ENCODE data around the gene SDF2L1. TPM values are rescaled to one million over a fixed set of nuclear protein-coding genes. Genes with fewer than 3 reads are reported as not detected.
"Not testable (repeated sequence)": the region's sequence is repeated elsewhere in the genome, so short reads cannot be mapped to it uniquely, and the experiment has no call there.

Gene SDF2L1, protein sequence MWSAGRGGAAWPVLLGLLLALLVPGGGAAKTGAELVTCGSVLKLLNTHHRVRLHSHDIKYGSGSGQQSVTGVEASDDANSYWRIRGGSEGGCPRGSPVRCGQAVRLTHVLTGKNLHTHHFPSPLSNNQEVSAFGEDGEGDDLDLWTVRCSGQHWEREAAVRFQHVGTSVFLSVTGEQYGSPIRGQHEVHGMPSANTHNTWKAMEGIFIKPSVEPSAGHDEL
- total RNA-seq: 21.8 TPM

- intact Hi-C loops (cut with DNase I): no loop called here
- ATAC-seq: peak; percentile 100
- peak; percentile 98 for DNase-seq (ENCODE audit: low spot score)
These were observed at the start of gene SDF2L1 for GRCh38 chr22:21641789-21642583. Gene SDF2L1, plus strand, starts transcription at chr22:21642302. Its CDS starts 35 bp downstream, at chr22:21642337.

DNA sequence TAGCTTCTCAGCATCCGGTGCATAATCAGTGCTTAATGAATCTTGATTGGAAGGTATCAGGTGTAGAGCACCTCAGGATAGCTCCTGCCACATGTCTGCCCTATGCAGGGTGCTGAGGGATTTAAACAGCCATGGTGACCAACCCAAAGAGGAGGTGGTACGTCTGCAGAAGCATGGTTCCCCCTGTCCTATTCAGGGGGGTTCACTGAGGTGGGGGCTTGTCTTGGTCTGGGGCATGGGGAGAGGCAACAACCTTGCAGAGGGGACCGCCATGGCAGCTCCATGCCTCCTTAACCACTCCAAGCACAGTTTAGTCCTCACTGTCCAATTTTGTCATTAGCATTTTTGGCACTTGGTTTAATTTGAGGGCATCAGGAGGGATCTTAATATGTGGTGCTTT is 49.7 kb upstream of the SDF2L1 start:
- no peak for ATAC-seq
- no peak for DNase-seq (ENCODE audit: low spot score)
- intact Hi-C loops (cut with DNase I): no loop called here

GRCh38 chr22:21593406-21594232 is 48.5 kb upstream of the SDF2L1 start:
- intact Hi-C loops (cut with DNase I): no loop called here
- ATAC-seq (no peak), DNase-seq (ENCODE audit: low spot score) (no peak)

DNA sequence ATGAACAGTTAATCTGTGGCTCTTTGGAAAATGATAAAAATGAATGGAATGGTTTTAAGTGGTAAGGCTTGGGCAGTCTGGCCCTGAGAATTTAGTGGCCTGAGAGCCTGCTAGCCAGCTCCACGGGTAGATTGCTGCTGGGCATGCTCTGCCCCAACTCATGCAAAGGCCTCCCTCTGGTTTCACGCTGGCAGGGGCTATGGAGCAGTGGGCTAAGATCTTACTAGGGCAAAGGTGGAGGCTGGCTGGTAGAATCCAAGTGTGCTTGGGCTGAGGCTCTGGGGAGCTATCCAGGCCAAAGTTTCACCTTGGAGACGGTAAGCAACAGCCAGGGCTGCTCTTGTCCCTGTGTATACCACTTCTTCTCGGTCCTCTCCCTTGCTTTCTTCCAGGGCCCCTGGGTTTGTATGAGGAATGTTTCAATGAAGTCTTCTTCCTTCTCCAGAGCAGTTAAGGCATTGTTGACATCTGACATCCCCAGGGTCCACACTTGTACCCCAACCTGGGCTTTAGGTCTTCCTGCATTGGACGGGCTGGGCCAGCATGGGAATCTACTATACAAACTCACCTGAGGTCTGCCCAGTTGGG is 47.1 kb upstream of the SDF2L1 start:
- DNase-seq (ENCODE audit: low spot score) (no peak), ATAC-seq (no peak)
- intact Hi-C loops (cut with DNase I): no loop called here

DNA sequence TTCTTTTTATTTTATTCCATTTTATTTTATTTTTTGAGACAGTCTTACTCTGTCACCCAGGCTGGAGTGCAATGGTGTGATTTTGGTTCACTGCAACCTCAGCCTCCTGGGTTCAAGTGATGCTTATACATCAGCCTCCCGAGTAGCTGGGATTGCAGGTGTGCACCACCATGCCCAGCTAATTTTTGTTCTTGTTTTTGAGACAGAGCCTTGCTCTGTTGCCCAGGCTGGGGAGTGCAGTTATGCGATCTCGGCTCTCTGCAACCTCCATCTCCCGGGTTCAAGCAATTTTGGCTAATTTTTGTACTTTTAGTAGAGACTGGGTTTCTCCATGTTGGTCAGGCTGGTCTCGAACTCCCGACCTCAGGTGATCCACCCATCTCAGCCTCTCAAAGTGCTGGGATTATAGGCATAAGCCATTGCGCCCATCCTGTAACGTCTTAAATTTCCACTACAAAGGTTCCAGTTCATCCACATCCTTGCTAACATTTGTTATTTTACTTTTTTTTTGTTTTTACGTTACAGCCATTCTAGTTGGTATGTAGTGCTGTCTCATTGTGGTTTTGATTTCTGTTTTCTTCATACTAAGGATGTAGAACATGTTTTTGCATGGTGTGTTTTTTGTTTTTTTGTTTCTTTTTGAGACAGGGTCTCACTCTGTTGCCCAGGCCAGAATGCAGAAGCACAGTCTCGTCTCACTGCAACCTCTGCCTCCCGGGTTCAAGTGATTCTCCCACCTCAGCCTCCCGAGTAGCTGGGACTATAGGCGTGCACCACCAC is 45.6 kb upstream of the SDF2L1 start:
- ATAC-seq; intact Hi-C loops (cut with DNase I); DNase-seq (ENCODE audit: low spot score): not testable (repeated sequence)

GRCh38 chr22:21598302-21598701 is 43.8 kb upstream of the SDF2L1 start:
- intact Hi-C loops (cut with DNase I): no loop called here

DNA sequence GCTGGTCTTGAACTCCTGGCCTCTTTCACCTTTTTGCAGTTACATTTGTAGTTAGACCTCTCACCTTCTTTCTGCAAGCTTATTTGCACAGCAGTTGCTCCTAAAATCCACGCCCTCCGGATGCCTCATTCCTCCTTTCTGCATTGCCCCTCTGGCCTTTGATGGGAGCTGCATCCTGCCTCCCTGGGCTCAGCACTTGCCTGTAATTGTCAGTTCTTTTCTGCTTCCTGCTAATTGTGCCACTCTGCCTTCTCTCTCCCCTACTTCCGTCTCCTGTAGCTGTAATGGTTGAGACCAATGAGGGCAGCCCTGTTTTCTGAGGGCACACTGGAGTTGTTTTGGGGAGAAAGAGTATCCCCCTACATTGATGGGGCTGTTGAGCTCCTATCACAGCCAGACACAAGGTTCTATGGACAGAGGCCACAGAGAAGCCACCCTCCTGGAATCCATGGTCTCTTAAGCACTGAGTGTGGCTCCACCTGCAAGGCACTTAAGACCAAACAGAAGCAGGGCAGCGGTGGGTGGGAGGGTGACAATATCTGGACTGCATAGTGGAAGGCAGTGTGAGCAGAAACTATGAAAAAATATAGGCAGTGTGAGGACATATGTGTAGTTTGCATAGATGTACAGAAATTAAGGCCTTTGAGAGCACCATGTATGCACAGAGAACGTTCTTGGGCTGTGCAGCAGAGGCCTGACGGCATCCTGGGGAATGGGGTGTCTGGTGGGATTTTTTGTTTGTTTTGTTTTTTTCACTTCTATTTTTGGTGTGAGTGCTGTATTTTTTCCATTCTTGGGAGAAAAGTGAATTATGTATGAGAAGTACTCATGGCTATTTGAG is 42.8 kb upstream of the SDF2L1 start:
- no peak for ATAC-seq
- intact Hi-C loops (cut with DNase I): no loop called here
- DNase-seq (ENCODE audit: low spot score): no peak

More at GRCh38 chr22:21598302-21598701, 43.8 kb upstream of the SDF2L1 start:
- no peak for DNase-seq (ENCODE audit: low spot score)
- ATAC-seq: no peak

GRCh38 chr22:21602579-21602978 is 39.5 kb upstream of the SDF2L1 start:
- DNase-seq (ENCODE audit: low spot score) (no peak), ATAC-seq (no peak)
- intact Hi-C loops (cut with DNase I): no loop called here

DNA sequence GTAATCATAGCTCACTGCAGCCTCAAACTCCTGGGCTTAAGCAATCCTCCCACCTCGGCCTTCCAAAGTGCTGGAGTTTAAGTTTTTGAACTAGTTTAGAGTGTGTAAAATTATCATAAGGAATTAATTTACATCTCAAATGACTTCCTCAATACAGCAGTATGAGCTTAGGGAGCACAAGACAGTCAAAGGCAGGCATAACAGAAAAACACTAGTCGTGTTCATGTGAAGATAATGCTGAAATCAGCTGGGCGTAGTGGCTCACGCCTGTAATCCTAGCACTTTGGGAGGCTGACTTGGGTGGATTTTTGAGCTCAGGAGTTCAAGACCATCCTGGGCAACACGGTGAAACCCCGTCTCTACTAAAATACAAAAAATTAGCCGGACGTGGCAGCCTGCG is 38.1 kb upstream of the SDF2L1 start:
- no peak for ATAC-seq
- intact Hi-C loops (cut with DNase I): no loop called here
- DNase-seq (ENCODE audit: low spot score): no peak

DNA sequence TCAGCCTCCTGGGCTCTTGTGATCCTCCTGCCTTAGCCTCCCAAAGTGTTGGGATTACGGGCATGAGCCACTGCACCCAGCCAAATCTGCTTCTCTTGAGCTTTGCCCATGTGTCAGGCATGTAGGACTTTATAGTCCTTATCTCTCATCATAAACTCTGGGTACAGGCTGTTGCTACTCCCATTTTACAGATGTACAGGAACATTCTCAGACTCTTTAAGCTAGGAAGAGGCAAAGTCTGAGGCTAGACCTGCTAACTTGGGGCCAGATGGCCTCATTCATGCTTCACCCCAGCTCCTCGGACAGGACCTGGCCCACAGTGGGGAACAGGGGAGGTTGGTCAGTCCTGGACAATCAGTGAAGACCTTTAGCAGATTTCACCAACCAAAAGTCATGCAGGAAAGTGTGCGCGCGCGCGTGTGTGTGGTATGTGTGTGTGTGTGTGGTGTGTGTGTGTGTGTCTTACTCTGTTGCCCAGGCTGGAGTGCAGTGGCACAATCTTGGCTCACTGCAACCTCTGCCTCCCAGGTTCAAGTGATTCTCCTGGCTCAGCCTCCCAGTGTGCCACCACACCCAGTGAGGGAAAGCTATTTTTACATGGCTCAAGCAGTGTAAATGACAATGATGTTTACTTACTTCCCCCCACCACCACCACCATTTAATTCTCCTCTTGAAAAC is 36.1 kb upstream of the SDF2L1 start:
- ATAC-seq (no peak), DNase-seq (ENCODE audit: low spot score) (no peak)
- intact Hi-C loops (cut with DNase I): no loop called here

DNA sequence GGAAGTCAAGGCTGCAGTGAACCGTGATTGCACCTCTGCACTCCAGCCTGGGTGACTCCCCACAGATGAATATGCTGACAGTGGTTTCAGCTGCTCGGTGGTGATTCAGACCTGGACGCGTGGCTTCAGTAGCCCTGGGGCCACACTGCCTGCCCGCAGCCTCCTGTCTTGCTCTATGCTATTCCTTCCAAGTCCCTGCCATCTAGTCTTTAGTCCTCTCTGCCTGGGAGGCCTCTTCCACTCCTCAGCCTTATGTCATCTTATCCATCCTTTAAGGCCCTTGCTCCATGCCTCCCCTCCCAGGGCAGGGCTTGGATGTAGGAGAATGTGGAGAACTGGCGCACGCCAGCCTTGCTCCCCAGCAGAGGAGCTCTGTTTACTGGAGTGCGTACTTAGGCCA is 35.3 kb upstream of the SDF2L1 start:
- ATAC-seq: no peak
- no peak for DNase-seq (ENCODE audit: low spot score)
- intact Hi-C loops (cut with DNase I): no loop called here

GRCh38 chr22:21609556-21610157 is 32.4 kb upstream of the SDF2L1 start:
- DNase-seq (ENCODE audit: low spot score); intact Hi-C loops (cut with DNase I); ATAC-seq: not testable (repeated sequence)

- no peak for ATAC-seq
- DNase-seq (ENCODE audit: low spot score): no peak
- intact Hi-C loops (cut with DNase I): no loop called here
These were observed 30.7 kb upstream of the SDF2L1 start for GRCh38 chr22:21611210-21611977.

- DNase-seq (ENCODE audit: low spot score) (no peak), ATAC-seq (no peak)
- intact Hi-C loops (cut with DNase I): no loop called here
These were observed 29.2 kb upstream of the SDF2L1 start for GRCh38 chr22:21612858-21613257.

DNA sequence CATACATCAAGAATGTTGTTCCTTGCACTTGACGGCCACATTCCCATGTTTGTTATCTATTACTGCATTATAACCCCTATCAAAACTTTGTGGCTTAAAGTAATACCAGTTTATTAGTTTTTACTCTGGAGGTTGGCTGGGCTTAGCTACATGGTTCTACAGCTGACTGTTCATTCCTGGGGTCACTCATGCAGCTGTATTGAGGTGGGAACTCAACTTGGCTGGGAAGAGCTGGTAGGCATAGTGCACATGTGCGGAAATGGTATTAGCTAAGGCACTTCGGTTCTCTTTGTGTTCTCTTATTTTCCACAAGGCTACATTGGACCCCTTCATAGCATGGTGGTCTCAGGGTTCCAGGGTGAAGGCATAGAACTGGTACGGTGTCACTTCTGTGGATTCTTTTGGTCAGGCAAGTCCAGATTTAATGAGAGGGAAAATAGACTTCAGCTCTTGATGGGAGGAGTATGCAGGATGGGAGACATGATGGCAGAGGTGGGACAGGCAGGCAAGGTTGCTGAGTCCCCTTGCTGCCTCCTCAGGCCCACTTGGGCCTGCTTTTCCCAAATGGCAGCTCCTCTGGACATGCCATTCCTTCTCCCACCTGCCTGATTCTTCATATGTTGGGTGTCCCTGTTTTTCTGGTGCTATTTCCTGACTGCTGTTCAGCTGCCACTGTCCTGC is 28.4 kb upstream of the SDF2L1 start:
- intact Hi-C loops (cut with DNase I): loop anchor here (1.0 kb wide), 1 partner anchor 33 kb away; no protein-coding TSS in a partner anchor
- no peak for DNase-seq (ENCODE audit: low spot score)
- no peak for ATAC-seq

- ATAC-seq (no peak), DNase-seq (ENCODE audit: low spot score) (no peak)
- intact Hi-C loops (cut with DNase I): no loop called here
These were observed 26.4 kb upstream of the SDF2L1 start for GRCh38 chr22:21615731-21616130.

Measured in sciatic nerve (tissue), 2 donors.